GM12891 (cell line): ENCODE data around the gene APBB1IP.

Experiments used
- PAX5 ChIP-seq: IDR thresholded peaks from 2 replicates; pipeline ENCODE4 v1.6.1; 2011; ENCODE audit warnings: low read length, moderate library complexity, mild to moderate bottlenecking; ENCODE audit not compliant: insufficient read depth, severe bottlenecking
- POLR2A ChIP-seq: IDR thresholded peaks from 2 replicates; pipeline ENCODE4 v1.6.1; 2011; ENCODE audit warnings: low read depth, low read length, control low read depth
- POLR2AphosphoS5 ChIP-seq: IDR thresholded peaks from 2 replicates; pipeline ENCODE4 v1.6.1; 2011; ENCODE audit warnings: low read depth, low read length, control low read depth
- TAF1 ChIP-seq: IDR thresholded peaks from 2 replicates; pipeline ENCODE4 v1.6.1; 2011; ENCODE audit warnings: low read depth, low read length, control low read depth

DNA sequence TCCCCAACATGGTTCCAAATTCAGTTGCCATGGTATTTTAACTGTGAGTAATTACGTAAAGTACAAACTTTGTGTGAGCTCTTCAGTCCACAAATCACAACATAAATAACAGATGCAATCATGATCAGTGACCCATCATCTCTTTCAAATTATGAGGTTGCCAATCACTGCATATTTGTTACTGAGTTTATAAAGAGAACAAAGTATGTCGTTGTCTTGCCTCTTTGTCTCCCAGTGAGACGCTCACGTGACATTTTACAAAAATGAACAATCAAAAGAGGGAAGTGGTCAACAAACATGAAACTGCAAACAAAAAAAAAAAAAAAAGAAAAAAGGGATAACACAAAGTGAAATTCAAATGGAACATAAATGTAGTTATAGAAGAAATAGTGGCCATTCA is 136.6 kb downstream of the APBB1IP start:
- TF ChIP-seq TAF1 (no peak), POLR2AphosphoS5 (no peak), PAX5 (no peak), POLR2A (no peak)
